GM23338 (cell line): ENCODE measurements around the gene TAS2R1. TPM values are rescaled to one million over a fixed set of nuclear protein-coding genes. Genes with fewer than 3 reads are reported as not detected.

Experiments used
- ATAC-seq: fragments of 200-7000 bp; cut with Tn5 transposase; 3 replicates; pipeline ENCODE4 v1.9.1; 2020
- DNase-seq: peaks from one replicate; pipeline ENCODE4 v3.0.0-alpha.2; 2015; ENCODE audit warnings: low spot score
- H2AFZ ChIP-seq: fragments of 200-600 bp; sonication (generic); 2 replicates; pipeline ENCODE4 v1.8.0; 2016; ENCODE audit warnings: antibody characterized with exemption, mild to moderate bottlenecking, moderate library complexity
- H3F3A ChIP-seq: fragments of 200-600 bp; sonication (generic); replicated peaks from 2 replicates; pipeline ENCODE4 v1.8.0; 2017; ENCODE audit warnings: antibody characterized with exemption, mixed run types, low read depth
- H3K27ac ChIP-seq: fragments of 200-600 bp; sonication (generic); 2 replicates; pipeline ENCODE4 v1.6.1; 2016; ENCODE audit warnings: low read depth
- H3K27me3 ChIP-seq: fragments of 200-600 bp; sonication (generic); 2 replicates; pipeline ENCODE4 v1.8.0; 2016; ENCODE audit warnings: mild to moderate bottlenecking, mixed run types, moderate library complexity; ENCODE audit not compliant: insufficient read depth
- H3K36me3 ChIP-seq: fragments of 200-600 bp; sonication (generic); 2 replicates; pipeline ENCODE4 v1.8.0; 2016; ENCODE audit warnings: mild to moderate bottlenecking; ENCODE audit not compliant: insufficient read depth
- H3K4me1 ChIP-seq: fragments of 200-600 bp; sonication (generic); 2 replicates; pipeline ENCODE4 v1.8.0; 2016; ENCODE audit warnings: mild to moderate bottlenecking, moderate library complexity; ENCODE audit not compliant: insufficient read depth
- H3K4me2 ChIP-seq: fragments of 200-600 bp; sonication (generic); 2 replicates; pipeline ENCODE4 v1.7.1; 2017; ENCODE audit warnings: mixed run types
- H3K4me3 ChIP-seq: fragments of 200-600 bp; sonication (generic); 2 replicates; pipeline ENCODE4 v1.6.1; 2016; ENCODE audit warnings: mixed run types
- H3K79me2 ChIP-seq: fragments of 200-600 bp; sonication (generic); replicated peaks from 2 replicates; pipeline ENCODE4 v1.8.0; 2017; ENCODE audit warnings: mild to moderate bottlenecking; ENCODE audit not compliant: insufficient read depth
- H3K9me2 ChIP-seq: fragments of 200-600 bp; sonication (generic); 2 replicates; pipeline ENCODE4 v1.8.0; 2017; ENCODE audit not compliant: insufficient read depth
- H4K20me1 ChIP-seq: fragments of 200-600 bp; sonication (generic); replicated peaks from 2 replicates; pipeline ENCODE4 v1.8.0; 2017; ENCODE audit warnings: mild to moderate bottlenecking; ENCODE audit not compliant: insufficient read depth
- H3K27ac Mint-ChIP-seq: 2 replicates; pipeline ENCODE4 v1.8.0; 2020; ENCODE audit warnings: inconsistent platforms, mild to moderate bottlenecking, moderate library complexity, mixed read lengths
- H3K27me3 Mint-ChIP-seq: 3 replicates; pipeline ENCODE4 v1.8.0; 2022; ENCODE audit warnings: low read depth, mild to moderate bottlenecking, moderate library complexity, mixed read lengths, inconsistent platforms; ENCODE audit not compliant: insufficient read depth, poor library complexity
- H3K36me3 Mint-ChIP-seq: 3 replicates; pipeline ENCODE4 v1.8.0; 2021; ENCODE audit warnings: low read depth, mild to moderate bottlenecking, inconsistent platforms, moderate library complexity, mixed read lengths
- H3K4me1 Mint-ChIP-seq: 3 replicates; pipeline ENCODE4 v1.8.0; 2020; ENCODE audit warnings: mild to moderate bottlenecking, inconsistent platforms, mixed read lengths
- H3K4me3 Mint-ChIP-seq: 3 replicates; pipeline ENCODE4 v1.8.0; 2021; ENCODE audit warnings: moderate library complexity, mild to moderate bottlenecking, inconsistent platforms, mixed read lengths
- H3K9me3 Mint-ChIP-seq: 3 replicates; pipeline ENCODE4 v1.8.0; 2020; ENCODE audit warnings: moderate library complexity, mild to moderate bottlenecking, inconsistent platforms, mixed read lengths
- ETS1 ChIP-seq: IDR thresholded peaks from 2 replicates; pipeline ENCODE4 v1.6.1; 2016; ENCODE audit warnings: antibody characterized with exemption
- ZNF114 ChIP-seq: fragments of 250-450 bp; sonication (Bioruptor Pico); IDR thresholded peaks from 2 replicates; pipeline ENCODE4 v1.5.0; 2020; ENCODE audit warnings: mild to moderate bottlenecking, moderate library complexity
- ZNF331 ChIP-seq: fragments of 250-450 bp; sonication (Bioruptor Pico); IDR thresholded peaks from 2 replicates; pipeline ENCODE4 v1.5.0; 2020; ENCODE audit warnings: low read depth, mild to moderate bottlenecking, moderate library complexity
- polyA plus RNA-seq: library from polyadenylated mRNA; unstranded; fragments of >200 nt; fragmentation: Nextera tagmentation; extraction: Ambion mirVana; gene quantifications from 2 replicates; pipeline ENCODE4 v1.2.1, GENCODE V29; 2016
- total RNA-seq: library from RNA; depleted of rRNA; stranded (reverse); fragments of >200 nt; shearing (Covaris generic); gene quantifications from 2 replicates; pipeline ENCODE4 v1.2.3, GENCODE V29; 2014; rRNA removed

Gene TAS2R1
- total and polyA plus RNA-seq, 2 experiments from 2014 or later = 0.19 TPM; not detected in 1

- no peak overlapping the region for H3K27ac Mint-ChIP-seq
- Histone ChIP-seq H2AFZ (no peak overlapping the region), H3K4me2 (no peak overlapping the region), H3K27ac (no peak overlapping the region), H3K4me1 (no peaks in the 10 kb centered on the region), H4K20me1 (no peaks in the 10 kb centered on the region), H3K27me3 (no peaks in the 10 kb centered on the region), H3F3A (no peaks in the 10 kb centered on the region), H3K79me2 (no peaks in the 10 kb centered on the region), H3K9me2 (no peaks in the 10 kb centered on the region), H3K36me3 (no peaks in the 10 kb centered on the region), H3K4me3 (no peak overlapping the region)
- no peaks in the 10 kb centered on the region for H3K27me3 Mint-ChIP-seq
- ATAC-seq (no peak), DNase-seq (no peak)
- H3K36me3 Mint-ChIP-seq = no peaks in the 10 kb centered on the region
- no peaks in the 10 kb centered on the region for H3K9me3 Mint-ChIP-seq
- no peaks in the 10 kb centered on the region for H3K4me1 Mint-ChIP-seq
- no peak for TF ChIP-seq ZNF331
- no peak for TF ChIP-seq ETS1
- TF ChIP-seq ZNF114 (CRISPR knock-in tag) = no peak
- H3K4me3 Mint-ChIP-seq = no peak overlapping the region
These were observed 47.7 kb downstream of the TAS2R1 start for GRCh38 chr5:9582406-9582805.

Other genes with a start within 250 kb of the TAS2R1 start
- 6.9 and 8.1 TPM in 2 replicates for gene SEMA5A, start 84.3 kb downstream of the TAS2R1 start, total RNA-seq
- gene SEMA5A, start 84.3 kb downstream of the TAS2R1 start, polyA plus RNA-seq = 1.8 and 2.1 TPM in 2 replicates